ENCODE measurements around the gene DGAT2.
"Not testable (repeated sequence)": the region's sequence is repeated elsewhere in the genome, so short reads cannot be mapped to it uniquely, and the experiment has no call there.

Gene DGAT2, protein sequence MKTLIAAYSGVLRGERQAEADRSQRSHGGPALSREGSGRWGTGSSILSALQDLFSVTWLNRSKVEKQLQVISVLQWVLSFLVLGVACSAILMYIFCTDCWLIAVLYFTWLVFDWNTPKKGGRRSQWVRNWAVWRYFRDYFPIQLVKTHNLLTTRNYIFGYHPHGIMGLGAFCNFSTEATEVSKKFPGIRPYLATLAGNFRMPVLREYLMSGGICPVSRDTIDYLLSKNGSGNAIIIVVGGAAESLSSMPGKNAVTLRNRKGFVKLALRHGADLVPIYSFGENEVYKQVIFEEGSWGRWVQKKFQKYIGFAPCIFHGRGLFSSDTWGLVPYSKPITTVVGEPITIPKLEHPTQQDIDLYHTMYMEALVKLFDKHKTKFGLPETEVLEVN
- total RNA-seq, result 1.2 to 13.4 (median 3.0) reads per million in 18 experiments

DNA sequence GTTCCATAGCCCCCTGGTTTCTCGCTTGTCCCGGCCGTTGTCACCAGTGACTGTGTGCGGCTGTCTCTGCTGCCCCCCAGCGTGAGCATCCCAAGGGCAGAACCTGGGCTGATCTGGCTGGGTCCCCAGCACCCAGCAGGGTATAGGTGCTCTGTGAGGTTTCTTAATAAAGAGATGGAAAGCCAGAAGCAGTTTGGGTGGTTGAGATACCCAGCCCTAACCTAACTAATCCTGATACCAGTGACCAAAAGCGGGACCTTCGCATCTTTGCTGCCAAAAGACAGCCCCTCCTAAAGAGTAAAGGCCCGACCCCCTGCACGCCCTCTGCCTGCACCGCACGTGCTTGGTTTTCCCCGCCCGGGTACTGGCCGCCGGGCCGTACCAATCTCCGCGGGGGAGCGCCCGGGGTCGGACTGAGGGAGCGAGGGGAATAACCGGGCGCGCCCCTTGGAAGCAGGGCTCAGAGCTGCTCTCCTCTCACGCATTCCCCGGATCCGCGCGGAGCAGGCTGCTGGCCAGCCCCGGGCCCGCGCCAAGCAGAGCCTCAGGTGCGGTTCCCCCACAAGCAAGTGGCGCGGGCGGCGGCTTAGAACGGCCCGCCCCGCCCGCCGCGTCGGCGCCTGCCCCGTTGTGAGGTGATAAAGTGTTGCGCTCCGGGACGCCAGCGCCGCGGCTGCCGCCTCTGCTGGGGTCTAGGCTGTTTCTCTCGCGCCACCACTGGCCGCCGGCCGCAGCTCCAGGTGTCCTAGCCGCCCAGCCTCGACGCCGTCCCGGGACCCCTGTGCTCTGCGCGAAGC lies at the start of gene DGAT2:
TSS of gene DGAT2 (plus strand) at position 667 of the 797 bp plus-strand sequence. CDS start 214 bp downstream, outside the sequence.
- peak; percentile 52 to 70 for DNase-seq

- DNase-seq, result no peak
Measured at GRCh38 chr11:75719340-75720239, 49.0 kb upstream of the DGAT2 start.

DNA sequence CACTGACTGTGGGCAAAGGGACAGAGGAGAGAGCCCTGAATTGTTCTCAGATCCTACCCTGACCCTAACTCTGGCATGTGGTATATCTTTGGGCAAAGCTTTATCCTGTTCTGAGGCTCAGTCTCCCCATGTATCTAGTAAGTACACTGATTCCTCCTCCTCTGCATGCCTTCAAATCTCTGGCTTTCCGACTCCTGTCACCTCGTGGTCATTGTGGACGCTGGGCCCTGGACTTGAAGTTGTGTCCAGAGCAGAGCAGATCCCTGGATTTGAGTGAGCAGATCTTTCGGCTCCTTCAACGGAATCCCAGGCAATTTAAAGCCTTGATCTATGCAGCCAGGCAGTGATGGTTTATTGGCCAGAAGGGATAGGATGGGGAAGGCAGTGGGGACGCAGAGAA lies 47.9 kb upstream of the DGAT2 start:
- no peak for DNase-seq

GRCh38 chr11:75721852-75722668 lies 46.5 kb upstream of the DGAT2 start:
- no peak for DNase-seq

DNA sequence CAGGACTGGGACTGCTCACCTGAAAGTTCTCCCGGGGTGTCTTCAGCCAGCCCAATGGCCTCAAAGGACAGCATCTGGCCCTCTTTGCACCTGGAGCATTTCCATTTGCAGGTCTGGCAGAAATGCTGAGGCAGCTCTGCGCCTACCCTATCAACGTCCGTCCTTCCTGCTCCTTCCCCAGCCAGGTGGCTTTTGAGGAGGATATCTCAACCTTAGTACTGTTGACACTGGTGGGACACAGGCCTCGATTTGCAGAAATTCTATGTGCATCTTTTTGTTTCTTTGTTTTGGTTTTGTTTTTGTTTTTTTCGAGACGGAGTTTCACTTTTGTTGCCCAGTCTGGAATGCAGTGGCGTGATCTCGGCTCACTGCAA lies 45.9 kb upstream of the DGAT2 start:
- no peak for DNase-seq

DNA sequence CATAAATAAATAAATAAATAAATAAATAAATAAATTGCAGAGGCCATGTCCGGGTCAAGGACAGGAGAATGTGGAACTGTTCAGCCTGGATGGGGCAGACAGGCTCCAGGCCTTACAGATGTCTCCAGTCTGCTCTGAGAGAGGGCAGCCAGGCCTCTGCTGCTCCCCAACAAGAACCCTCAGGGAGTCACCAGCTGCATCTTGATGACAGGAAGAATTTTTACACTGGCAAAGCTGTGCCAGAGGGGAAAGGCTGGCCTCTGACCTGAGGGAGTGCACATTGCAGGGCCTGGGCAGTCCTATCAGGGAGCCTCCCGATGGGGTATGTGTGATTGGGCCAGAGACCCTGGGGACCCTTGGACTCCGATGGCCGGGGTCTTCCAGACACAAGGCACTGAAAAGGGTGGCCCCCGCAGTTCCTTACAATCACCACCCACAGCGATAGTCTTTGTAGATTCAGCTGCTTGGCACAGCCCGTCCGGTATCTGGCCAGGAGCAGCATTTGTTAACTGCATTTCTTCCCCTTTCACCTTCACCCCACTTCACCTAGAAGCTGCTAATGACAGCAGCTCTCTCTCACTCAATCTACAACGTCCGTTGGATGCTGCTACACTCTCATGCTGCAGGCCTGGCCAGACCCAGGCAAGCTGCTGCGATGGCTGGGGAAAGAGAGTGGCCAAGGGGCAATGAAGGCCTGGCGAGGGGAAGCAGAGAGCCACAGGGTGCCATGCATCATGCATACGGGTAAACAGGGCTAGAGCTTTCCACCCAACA lies 42.8 kb upstream of the DGAT2 start:
- DNase-seq, result no peak

- DNase-seq, result no peak
Measured at GRCh38 chr11:75728992-75729391, 39.6 kb upstream of the DGAT2 start.

GRCh38 chr11:75731095-75731494 lies 37.5 kb upstream of the DGAT2 start:
- no peak for DNase-seq

GRCh38 chr11:75733071-75733430 lies 35.5 kb upstream of the DGAT2 start:
- DNase-seq, result no peak

DNA sequence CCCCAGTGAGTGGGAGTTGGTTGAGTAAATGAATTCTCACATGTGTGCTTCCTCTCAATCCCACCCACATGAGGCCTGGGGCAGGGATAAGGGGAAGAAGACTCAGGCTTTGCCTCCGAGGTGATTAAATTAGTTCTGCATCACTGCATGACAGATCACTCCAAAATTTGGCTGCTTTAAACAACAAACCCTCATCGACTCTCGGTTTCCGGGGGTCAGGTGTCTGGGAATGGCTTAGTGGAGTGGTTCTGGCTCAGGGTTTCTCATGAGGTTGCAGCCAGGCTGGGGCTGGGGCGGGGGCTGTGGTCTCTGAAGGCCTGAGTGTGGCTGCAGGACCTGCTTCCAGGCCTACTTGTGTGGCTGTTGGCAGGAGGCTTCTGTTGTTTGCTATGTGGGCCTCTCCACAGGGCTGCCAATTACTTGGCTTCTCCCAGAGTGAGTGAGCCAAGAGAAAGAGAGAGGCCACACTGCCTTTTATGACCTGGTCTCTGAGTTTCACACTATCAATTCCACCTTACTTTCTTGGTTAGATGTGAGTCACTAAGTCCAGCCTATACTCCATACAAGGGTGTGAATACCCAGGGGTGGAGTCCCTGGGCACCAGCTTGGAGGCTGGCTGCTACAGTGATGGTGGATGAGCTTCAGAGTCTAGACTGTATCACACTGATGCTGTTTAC lies 35.0 kb upstream of the DGAT2 start:
- peak; percentile 91 to 96 for DNase-seq

DNA sequence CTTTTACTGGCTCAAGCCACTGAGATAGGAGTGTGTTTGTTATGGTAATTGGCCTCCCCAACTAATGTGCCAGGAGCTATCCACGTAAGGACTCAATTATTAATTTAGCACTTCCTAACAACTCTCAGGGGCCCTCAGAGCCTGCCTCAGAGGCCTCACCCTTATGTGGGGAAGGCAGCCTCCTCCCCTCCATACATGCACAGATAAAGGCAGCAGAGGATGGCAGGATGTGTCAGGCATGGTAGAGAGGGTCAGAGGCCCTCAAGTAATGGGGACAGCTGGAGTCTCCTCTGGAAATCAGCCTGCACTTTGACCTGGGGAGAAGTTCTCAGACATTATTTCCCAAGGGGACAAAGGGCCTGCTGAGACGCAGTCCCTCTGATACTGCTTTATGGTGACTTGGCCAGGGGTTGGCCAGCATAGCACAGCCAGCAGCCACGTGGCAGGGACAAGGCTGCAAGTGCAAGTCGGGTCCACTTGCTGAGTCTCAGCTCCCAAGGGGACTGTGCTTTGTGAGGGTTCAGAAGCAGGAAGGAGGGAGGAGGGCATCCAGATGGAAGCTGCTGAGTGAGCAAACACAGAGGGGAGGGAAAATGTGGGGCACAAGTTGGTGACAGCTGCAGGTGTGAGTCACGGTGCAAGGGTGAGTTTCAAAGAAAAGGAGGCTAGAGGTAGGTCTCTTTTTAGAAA lies 33.9 kb upstream of the DGAT2 start:
- no peak for DNase-seq

GRCh38 chr11:75735181-75735845 lies 33.3 kb upstream of the DGAT2 start:
- no peak for DNase-seq

GRCh38 chr11:75737314-75737713 lies 31.3 kb upstream of the DGAT2 start:
- no peak for DNase-seq

DNA sequence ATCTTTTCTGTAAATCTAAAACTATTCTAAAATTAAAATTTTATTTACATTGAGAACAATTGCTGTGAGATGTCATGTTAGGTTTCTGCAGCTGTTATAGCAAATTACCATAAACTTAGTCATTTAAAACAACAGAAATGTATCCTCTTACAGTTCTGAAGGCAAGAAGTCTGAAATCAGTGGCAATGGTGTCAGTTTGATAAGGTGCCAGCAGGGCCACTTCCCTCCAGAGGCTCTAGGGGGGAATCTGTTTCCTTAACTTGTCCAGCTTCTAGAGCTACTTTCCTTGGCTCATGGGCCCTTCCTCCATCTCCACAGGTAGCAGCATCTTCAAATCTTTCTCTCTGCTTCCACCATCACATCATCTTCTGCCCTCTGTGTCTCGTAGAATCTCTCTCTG lies 27.9 kb upstream of the DGAT2 start:
- DNase-seq, result no peak

- DNase-seq, result not testable (repeated sequence)
Measured at GRCh38 chr11:75743159-75743558, 25.4 kb upstream of the DGAT2 start.

DNA sequence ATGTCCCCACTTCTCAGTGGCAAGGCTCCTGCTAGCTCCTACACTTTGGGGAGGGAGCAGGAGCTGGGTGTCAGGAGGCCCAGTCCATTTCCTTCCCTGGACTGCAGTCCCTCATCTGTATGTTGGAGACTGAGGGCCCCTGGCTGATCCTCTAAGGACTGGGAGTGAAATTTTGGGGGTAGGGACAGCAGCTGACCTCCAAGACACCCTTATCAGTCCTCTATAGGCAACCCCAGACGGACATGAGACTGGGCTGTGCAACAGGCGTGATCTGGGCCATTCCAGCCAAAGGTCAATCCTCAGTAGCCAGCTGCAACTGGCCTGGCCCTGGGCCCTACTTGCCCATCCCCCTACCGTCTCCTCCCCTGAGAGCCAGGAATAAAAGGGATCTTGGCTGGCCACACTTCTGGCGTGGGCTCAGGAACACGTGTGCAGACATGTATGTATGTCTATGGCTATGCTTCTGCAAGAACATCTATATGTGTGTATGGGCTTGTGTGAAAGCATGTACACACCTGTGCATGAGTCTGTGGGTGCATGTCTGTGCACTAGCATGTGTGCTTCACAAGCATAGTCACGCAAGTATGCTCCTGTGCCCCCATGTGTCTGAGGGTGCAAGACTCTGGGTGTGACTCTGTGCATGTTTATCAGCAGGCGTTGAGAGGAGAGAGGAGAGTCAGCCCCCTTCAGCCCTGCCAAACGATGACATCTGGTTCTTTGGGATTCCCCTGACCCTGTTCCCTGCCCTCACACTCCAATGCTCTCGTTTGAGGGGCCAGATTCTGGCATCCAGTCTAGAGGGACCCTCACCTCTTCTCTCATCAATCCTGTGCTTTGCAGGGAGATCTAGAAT lies 24.6 kb upstream of the DGAT2 start:
- DNase-seq, result no peak

GRCh38 chr11:75745807-75746206 lies 22.8 kb upstream of the DGAT2 start:
- no peak for DNase-seq

DNA sequence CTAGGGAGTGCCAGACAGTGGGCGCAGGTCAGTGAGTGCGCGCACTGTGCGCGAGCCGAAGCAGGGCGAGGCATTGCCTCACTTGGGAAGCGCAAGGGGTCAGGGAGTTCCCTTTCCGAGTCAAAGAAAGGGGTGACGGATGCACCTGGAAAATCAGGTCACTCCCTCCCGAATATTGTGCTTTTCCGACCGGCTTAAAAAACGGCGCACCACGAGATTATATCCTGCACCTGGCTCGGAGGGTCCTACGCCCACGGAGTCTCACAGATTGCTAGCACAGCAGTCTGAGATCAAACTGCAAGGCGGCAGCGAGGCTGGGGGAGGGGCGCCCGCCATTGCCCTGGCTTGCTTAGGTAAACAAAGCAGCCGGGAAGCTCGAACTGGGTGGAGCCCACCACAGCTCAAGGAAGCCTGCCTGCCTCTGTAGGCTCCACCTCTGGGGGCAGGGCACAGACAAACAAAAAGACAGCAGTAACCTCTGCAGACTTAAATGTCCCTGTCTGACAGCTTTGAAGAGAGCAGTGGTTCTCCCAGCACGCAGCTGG lies 19.8 kb upstream of the DGAT2 start:
- DNase-seq, result not testable (repeated sequence)
